PFSK-1 (cell line): ENCODE measurements around the gene OR7G3.

Source experiments
- FOXP2 ChIP-seq: optimal IDR thresholded peaks from 2 replicates; pipeline ENCODE3; 2011; ENCODE audit warnings: borderline replicate concordance, control low read depth, inconsistent platforms; ENCODE audit not compliant: insufficient read depth; ENCODE audit errors: extremely low read length, extremely low read depth
- POLR2AphosphoS5 ChIP-seq: IDR thresholded peaks from 2 replicates; pipeline ENCODE4 v1.6.1; 2012; ENCODE audit warnings: low read depth, mild to moderate bottlenecking, control low read depth, low read length, moderate library complexity
- SIN3A ChIP-seq: IDR thresholded peaks from 2 replicates; pipeline ENCODE4 v1.6.1; 2012; ENCODE audit warnings: mild to moderate bottlenecking, low read length, moderate library complexity, borderline replicate concordance; ENCODE audit not compliant: insufficient read depth
- TAF1 ChIP-seq: IDR thresholded peaks from 2 replicates; pipeline ENCODE4 v1.6.1; 2012; ENCODE audit warnings: low read length, control low read depth, borderline replicate concordance; ENCODE audit not compliant: insufficient read depth
- TF ChIP-seq, protein P1 (sequence below), 2 experiments: IDR thresholded peaks; 2 replicates each; pipeline versions ENCODE4 v1.6.1 to v1.8.0; 2011 to 2012; ENCODE audit warnings: low read depth in 2 of 2, low read length in 2 of 2, control low read depth in 1 of 2, inconsistent platforms in 1 of 2, mild to moderate bottlenecking in 1 of 2, moderate library complexity in 1 of 2; ENCODE audit not compliant: insufficient read depth in 1 of 2

OR7G3 gene

DNA sequence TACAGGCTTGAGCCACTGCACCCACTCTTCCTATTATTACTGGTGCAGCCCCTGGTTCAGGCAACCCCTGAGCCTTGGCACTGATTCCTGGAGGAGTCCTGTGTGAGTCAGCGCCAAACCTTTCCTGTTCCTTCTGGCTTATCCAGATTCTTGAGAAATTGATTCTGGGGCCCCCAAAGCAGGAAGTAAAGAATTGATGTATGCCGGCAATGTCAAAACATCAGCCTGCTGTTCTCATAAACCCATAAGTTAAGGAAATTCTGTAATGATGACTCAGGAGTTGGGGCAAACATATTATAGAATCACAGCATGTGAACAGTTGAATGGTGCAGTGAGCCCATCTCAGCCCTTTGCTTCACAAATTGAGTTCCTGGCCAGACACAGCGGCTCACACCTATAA lies 1.4 kb upstream of the OR7G3 start:
- no peak for TF ChIP-seq TAF1
- TF ChIP-seq, protein P1, sequence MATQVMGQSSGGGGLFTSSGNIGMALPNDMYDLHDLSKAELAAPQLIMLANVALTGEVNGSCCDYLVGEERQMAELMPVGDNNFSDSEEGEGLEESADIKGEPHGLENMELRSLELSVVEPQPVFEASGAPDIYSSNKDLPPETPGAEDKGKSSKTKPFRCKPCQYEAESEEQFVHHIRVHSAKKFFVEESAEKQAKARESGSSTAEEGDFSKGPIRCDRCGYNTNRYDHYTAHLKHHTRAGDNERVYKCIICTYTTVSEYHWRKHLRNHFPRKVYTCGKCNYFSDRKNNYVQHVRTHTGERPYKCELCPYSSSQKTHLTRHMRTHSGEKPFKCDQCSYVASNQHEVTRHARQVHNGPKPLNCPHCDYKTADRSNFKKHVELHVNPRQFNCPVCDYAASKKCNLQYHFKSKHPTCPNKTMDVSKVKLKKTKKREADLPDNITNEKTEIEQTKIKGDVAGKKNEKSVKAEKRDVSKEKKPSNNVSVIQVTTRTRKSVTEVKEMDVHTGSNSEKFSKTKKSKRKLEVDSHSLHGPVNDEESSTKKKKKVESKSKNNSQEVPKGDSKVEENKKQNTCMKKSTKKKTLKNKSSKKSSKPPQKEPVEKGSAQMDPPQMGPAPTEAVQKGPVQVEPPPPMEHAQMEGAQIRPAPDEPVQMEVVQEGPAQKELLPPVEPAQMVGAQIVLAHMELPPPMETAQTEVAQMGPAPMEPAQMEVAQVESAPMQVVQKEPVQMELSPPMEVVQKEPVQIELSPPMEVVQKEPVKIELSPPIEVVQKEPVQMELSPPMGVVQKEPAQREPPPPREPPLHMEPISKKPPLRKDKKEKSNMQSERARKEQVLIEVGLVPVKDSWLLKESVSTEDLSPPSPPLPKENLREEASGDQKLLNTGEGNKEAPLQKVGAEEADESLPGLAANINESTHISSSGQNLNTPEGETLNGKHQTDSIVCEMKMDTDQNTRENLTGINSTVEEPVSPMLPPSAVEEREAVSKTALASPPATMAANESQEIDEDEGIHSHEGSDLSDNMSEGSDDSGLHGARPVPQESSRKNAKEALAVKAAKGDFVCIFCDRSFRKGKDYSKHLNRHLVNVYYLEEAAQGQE (IDR thresholded peaks at IDR 0.05; ENCODE audit: insufficient read depth in 1 of 2, low read depth in 2 of 2, low read length in 2 of 2): no peak
- TF ChIP-seq SIN3A: no peak
- TF ChIP-seq FOXP2: no peak
- no peak for TF ChIP-seq POLR2AphosphoS5

DNA sequence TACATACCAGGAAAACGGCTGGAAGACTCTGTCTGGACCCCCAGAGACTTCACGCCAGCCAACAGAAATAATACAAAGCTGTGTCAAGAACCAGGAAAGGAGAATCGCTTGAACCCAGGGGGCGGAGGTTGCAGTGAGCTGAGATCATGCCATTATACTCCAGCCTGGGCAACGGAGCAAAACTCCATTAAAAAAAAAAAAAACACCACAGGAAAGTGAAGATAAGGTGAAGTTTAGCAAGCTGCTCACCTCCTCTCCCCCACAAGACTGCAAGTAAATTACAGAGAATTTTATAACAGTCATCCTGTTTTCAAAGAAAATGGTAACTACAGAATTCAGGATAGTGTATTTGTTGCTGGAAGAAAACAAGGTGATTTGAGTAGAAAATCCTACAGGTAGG lies 10.2 kb downstream of the OR7G3 start:
- no peak for TF ChIP-seq TAF1
- TF ChIP-seq POLR2AphosphoS5: no peak
- TF ChIP-seq FOXP2: no peak
- no peak for TF ChIP-seq SIN3A
- TF ChIP-seq, protein P1 (IDR thresholded peaks at IDR 0.05; ENCODE audit: insufficient read depth in 1 of 2, low read depth in 2 of 2, low read length in 2 of 2): no peak

GRCh38 chr19:9115307-9115813 lies 11.4 kb downstream of the OR7G3 start, which contains the start of gene OR7G1:
Gene OR7G1, minus strand, starts transcription at chr19:9115763. Its CDS starts 0 bp downstream, at chr19:9115763.
- TF ChIP-seq SIN3A (no peak), FOXP2 (no peak), TAF1 (no peak), POLR2AphosphoS5 (no peak)
- TF ChIP-seq, protein P1 (IDR thresholded peaks at IDR 0.05; ENCODE audit: insufficient read depth in 1 of 2, low read depth in 2 of 2, low read length in 2 of 2): no peak

DNA sequence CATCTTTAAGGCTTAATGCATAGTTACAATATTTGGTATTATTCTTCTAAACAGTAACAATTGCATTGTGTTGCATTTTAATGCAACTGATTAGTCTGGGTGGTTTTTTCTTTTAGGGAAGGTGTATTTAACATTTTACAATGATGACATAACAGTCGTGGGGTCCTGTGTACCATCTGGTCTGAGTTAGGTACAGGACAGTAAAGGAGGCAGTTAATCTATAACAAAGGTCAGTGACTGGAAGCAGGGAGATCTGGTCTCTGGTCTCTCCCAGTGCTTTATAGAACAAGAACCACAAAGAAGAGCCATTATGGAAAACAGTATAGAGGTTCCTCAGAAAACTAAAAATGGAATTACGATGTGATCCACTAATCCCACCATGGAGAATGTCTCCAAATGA lies 16.8 kb downstream of the OR7G3 start:
- TF ChIP-seq, protein P1 (IDR thresholded peaks at IDR 0.05; ENCODE audit: insufficient read depth in 1 of 2, low read depth in 2 of 2, low read length in 2 of 2): no peak
- TF ChIP-seq SIN3A: no peak
- no peak for TF ChIP-seq FOXP2
- TF ChIP-seq POLR2AphosphoS5: no peak
- TF ChIP-seq TAF1: no peak
